Progenitor cell of endocrine pancreas (in vitro differentiated cells): ENCODE data around the gene SLC9A8. TPM values are rescaled to one million over a fixed set of nuclear protein-coding genes. Genes with fewer than 3 reads are reported as not detected.

Experiments
- DNase-seq: peaks from one replicate; pipeline ENCODE4 v3.0.0; 2021; ENCODE audit warnings: low spot score; ENCODE audit not compliant: unreplicated experiment
- H3K27ac Mint-ChIP-seq: 2 replicates; pipeline ENCODE4 v1.8.0; 2021; ENCODE audit warnings: mild to moderate bottlenecking, moderate library complexity, mixed read lengths
- H3K27me3 Mint-ChIP-seq: 2 replicates; pipeline ENCODE4 v1.8.0; 2021; ENCODE audit warnings: mixed read lengths
- H3K36me3 Mint-ChIP-seq: 2 replicates; pipeline ENCODE4 v1.8.0; 2022; ENCODE audit warnings: mixed read lengths; ENCODE audit not compliant: insufficient read depth
- H3K4me1 Mint-ChIP-seq: 2 replicates; pipeline ENCODE4 v1.8.0; 2021; ENCODE audit warnings: low read depth, mixed read lengths
- H3K4me3 Mint-ChIP-seq: 2 replicates; pipeline ENCODE4 v1.8.0; 2021; ENCODE audit warnings: low read depth, mild to moderate bottlenecking, moderate library complexity, mixed read lengths
- H3K9me3 Mint-ChIP-seq: 2 replicates; pipeline ENCODE4 v1.8.0; 2021; ENCODE audit warnings: low read depth, mixed read lengths
- CTCF ChIP-seq: fragments of 200-600 bp; sonication (generic); IDR thresholded peaks from one replicate; pipeline ENCODE4 v1.5.0; 2021; ENCODE audit warnings: antibody characterized with exemption, mild to moderate bottlenecking; ENCODE audit not compliant: unreplicated experiment
- total RNA-seq: library from RNA; stranded (reverse); gene quantifications from 2 replicates; pipeline ENCODE4 v1.2.1, GENCODE V29; 2021

SLC9A8 gene
- total RNA-seq, 1 donor from 2014 or later: 11.4 TPM

GRCh38 chr20:49795135-49795424 is 17.5 kb upstream of the SLC9A8 start:
- peaks cover 5% of the 10 kb centered on the region for H3K4me1 Mint-ChIP-seq
- H3K27me3 Mint-ChIP-seq: peaks cover 3% of the 10 kb centered on the region
- no peak for DNase-seq
- H3K4me3 Mint-ChIP-seq: no peak overlapping the region
- H3K36me3 Mint-ChIP-seq: no peaks in the 10 kb centered on the region
- no peak overlapping the region for H3K27ac Mint-ChIP-seq
- no peaks in the 10 kb centered on the region for H3K9me3 Mint-ChIP-seq
- no peak for TF ChIP-seq CTCF

GRCh38 chr20:49796600-49797343 is 15.9 kb upstream of the SLC9A8 start:
- H3K27me3 Mint-ChIP-seq: peaks cover 3% of the 10 kb centered on the region
- no peak overlapping the region for H3K27ac Mint-ChIP-seq
- TF ChIP-seq CTCF: no peak
- H3K4me3 Mint-ChIP-seq: no peak overlapping the region
- H3K4me1 Mint-ChIP-seq: peaks cover 5% of the 10 kb centered on the region
- DNase-seq: no peak
- no peaks in the 10 kb centered on the region for H3K36me3 Mint-ChIP-seq
- H3K9me3 Mint-ChIP-seq: no peaks in the 10 kb centered on the region

- DNase-seq: no peak
- Mint-ChIP-seq H3K27ac (no peak overlapping the region), H3K27me3 (peaks cover 3% of the 10 kb centered on the region), H3K4me3 (no peak overlapping the region), H3K36me3 (no peaks in the 10 kb centered on the region), H3K4me1 (peaks cover 5% of the 10 kb centered on the region), H3K9me3 (no peaks in the 10 kb centered on the region)
- no peak for TF ChIP-seq CTCF
Observed at GRCh38 chr20:49797344-49797615, 15.3 kb upstream of the SLC9A8 start.

- no peak overlapping the region for H3K27ac Mint-ChIP-seq
- H3K9me3 Mint-ChIP-seq: no peaks in the 10 kb centered on the region
- TF ChIP-seq CTCF: no peak
- H3K4me3 Mint-ChIP-seq: no peak overlapping the region
- H3K4me1 Mint-ChIP-seq: peaks cover 5% of the 10 kb centered on the region
- no peak for DNase-seq
- peaks cover 3% of the 10 kb centered on the region for H3K27me3 Mint-ChIP-seq
- H3K36me3 Mint-ChIP-seq: no peaks in the 10 kb centered on the region
Observed at GRCh38 chr20:49798718-49799117, 13.9 kb upstream of the SLC9A8 start.

- no peak for TF ChIP-seq CTCF
- H3K36me3 Mint-ChIP-seq: no peaks in the 10 kb centered on the region
Observed at GRCh38 chr20:49799698-49800097, 12.9 kb upstream of the SLC9A8 start.

More at GRCh38 chr20:49799698-49800097, 12.9 kb upstream of the SLC9A8 start:
- Mint-ChIP-seq H3K4me1 (peaks cover 5% of the 10 kb centered on the region), H3K4me3 (no peak overlapping the region), H3K27me3 (peaks cover 3% of the 10 kb centered on the region), H3K27ac (no peak overlapping the region), H3K9me3 (no peaks in the 10 kb centered on the region)
- DNase-seq: no peak
